AG04449 (cell line): ENCODE data around the gene PHGDH.

Experiments used
- CTCF ChIA-PET: fragments of 350-600 bp; formaldehyde crosslinking; extraction: SDS; loops from one replicate; lab custom pipeline; 2021; ENCODE audit warnings: antibody characterized with exemption; lab: Yijun Ruan, JAX
- POLR2A ChIA-PET: fragments of 400-600, 350-600 bp; formaldehyde crosslinking; extraction: SDS; loops from one replicate; lab custom pipeline; 2020; ENCODE audit warnings: antibody characterized with exemption, inconsistent platforms; lab: Yijun Ruan, JAX
- DNase-seq: peaks from one replicate; pipeline ENCODE4 v3.0.0-alpha.2; 2010; ENCODE audit warnings: low read depth, low spot score
- H3K4me3 ChIP-seq: 2 replicates; pipeline ENCODE4 v1.5.1; 2011; ENCODE audit warnings: low read depth, mild to moderate bottlenecking, control low read depth, low read length
- CTCF ChIP-seq: IDR thresholded peaks from one replicate; pipeline ENCODE4 v1.5.1; 2011; ENCODE audit warnings: mild to moderate bottlenecking, moderate library complexity, low read length, control low read depth, inconsistent platforms; ENCODE audit not compliant: insufficient read depth; ENCODE audit errors: missing control alignments

The PHGDH gene

GRCh38 chr1:119679223-119679622 is 32.5 kb upstream of the PHGDH start:
- no peak for TF ChIP-seq CTCF
- POLR2A ChIA-PET, result no interaction called here
- CTCF ChIA-PET, result interaction anchor here (1.1 to 40.8 kb wide), 5 partner anchors 9 to 76 kb away, joined by 4 to 1203 read pairs (median 85); partner anchors contain the start of gene ZNF697
- no peak overlapping the region for H3K4me3 ChIP-seq
- no peak for DNase-seq

GRCh38 chr1:119680193-119680592 is 31.5 kb upstream of the PHGDH start:
- CTCF ChIA-PET, result interaction anchor here (0.7 to 40.8 kb wide), 4 partner anchors 9 to 57 kb away, joined by 3 to 1203 read pairs (median 151); partner anchors contain the start of gene ZNF697
- no peak for DNase-seq

GRCh38 chr1:119680723-119681122 is 31.0 kb upstream of the PHGDH start:
- TF ChIP-seq CTCF, result no peak
- H3K4me3 ChIP-seq, result no peak overlapping the region
- CTCF ChIA-PET, result interaction anchor here (0.7 to 40.8 kb wide), 4 partner anchors 8 to 58 kb away, joined by 3 to 1203 read pairs (median 151); partner anchors contain the start of gene ZNF697
- no peak for DNase-seq
- POLR2A ChIA-PET, result no interaction called here

More at GRCh38 chr1:119680193-119680592, 31.5 kb upstream of the PHGDH start:
- H3K4me3 ChIP-seq, result no peak overlapping the region
- POLR2A ChIA-PET, result no interaction called here
- TF ChIP-seq CTCF, result no peak

- POLR2A ChIA-PET, result no interaction called here
- no peak overlapping the region for H3K4me3 ChIP-seq
- DNase-seq, result no peak
- no peak for TF ChIP-seq CTCF
- CTCF ChIA-PET, result interaction anchor here (0.7 kb wide), 2 partner anchors 9 to 67 kb away, joined by 3 read pairs; no protein-coding TSS in a partner anchor
Observed at GRCh38 chr1:119681560-119681959, 30.2 kb upstream of the PHGDH start.

- no peak for TF ChIP-seq CTCF
- no peak overlapping the region for H3K4me3 ChIP-seq
- DNase-seq, result no peak
- ChIA-PET POLR2A (no interaction called here), CTCF (interaction anchor here (0.7 kb wide), 2 partner anchors 10 to 68 kb away, joined by 3 read pairs; no protein-coding TSS in a partner anchor)
Observed at GRCh38 chr1:119682141-119682540, 29.6 kb upstream of the PHGDH start.

GRCh38 chr1:119683893-119684292 is 27.8 kb upstream of the PHGDH start:
- ChIA-PET POLR2A (no interaction called here), CTCF (interaction anchor here (1.2 to 2.3 kb wide), 4 partner anchors 9 to 72 kb away, joined by 5 to 19 read pairs (median 6); no protein-coding TSS in a partner anchor)
- no peak for TF ChIP-seq CTCF
- no peak overlapping the region for H3K4me3 ChIP-seq
- DNase-seq, result no peak
